K562 (cell line): ENCODE data around the gene EIF4EBP2. TPM values are rescaled to one million over a fixed set of nuclear protein-coding genes. Genes with fewer than 3 reads are reported as not detected.

Experiments used
- CBX5 ChIP-seq: IDR thresholded peaks from 2 replicates; pipeline ENCODE4 v1.6.1; 2014; ENCODE audit warnings: low read depth, borderline replicate concordance
- ELF1 ChIP-seq: fragments of 200-800 bp; sonication (Bioruptor generic); IDR thresholded peaks from 2 replicates; pipeline ENCODE4 v1.6.1; 2016; ENCODE audit warnings: missing genetic modification characterization, missing compliant biosample characterization
- RBBP5 ChIP-seq: fragments of 200-600 bp; sonication (generic); IDR thresholded peaks from 2 replicates; pipeline ENCODE4 v1.6.1; 2012; ENCODE audit warnings: borderline replicate concordance, mild to moderate bottlenecking, low read length, control low read depth, inconsistent platforms; ENCODE audit not compliant: insufficient read depth, poor library complexity, severe bottlenecking
- SIN3A ChIP-seq, 2 experiments: fragments of 150-350 bp in 1 of 2; IDR thresholded peaks; 2 replicates each; pipeline ENCODE4 v1.6.1; 2011 to 2016; ENCODE audit warnings: borderline replicate concordance in 2 of 2, low read depth in 2 of 2, low read length in 2 of 2, mild to moderate bottlenecking in 2 of 2, moderate library complexity in 2 of 2; ENCODE audit not compliant: control insufficient read depth in 1 of 2
- SMARCA4 ChIP-seq: fragments of 450-650 bp; IDR thresholded peaks from 2 replicates; pipeline ENCODE4 v1.6.1; 2016
- SMC3 ChIP-seq: conservative IDR thresholded peaks from 2 replicates; pipeline ENCODE4 v1.6.1; 2011; ENCODE audit warnings: low read depth, low read length, improper control_type of control experiment; ENCODE audit not compliant: insufficient read depth
- ZNF695 ChIP-seq: fragments of 450-650 bp; formaldehyde crosslinking; IDR thresholded peaks from 2 replicates; pipeline ENCODE4 v1.4.0; 2020; ENCODE audit warnings: mild to moderate bottlenecking, moderate library complexity
- ZNF830 ChIP-seq: fragments of 250-450 bp; sonication (Bioruptor Pico); IDR thresholded peaks from 2 replicates; pipeline ENCODE4 v1.5.0; 2021; ENCODE audit warnings: mild to moderate bottlenecking
- polyA plus RNA-seq, 8 experiments: library from polyadenylated mRNA; depleted of rRNA in 4 of 8; stranded (reverse) in 5 of 8; unstranded in 3 of 8; fragments of >200 nt; fragmentation: Nextera tagmentation in 2 of 8; fragmentation: Illumina TruSeq in 1 of 8; extraction: Ambion mirVana in 2 of 8; extraction: Trizol in 1 of 8; gene quantifications; 2 replicates each; pipeline versions ENCODE4 v1.2.1 to v1.2.3, GENCODE V29; 2011 to 2014; ENCODE audit warnings: inconsistent platforms in 1 of 8, missing spikeins in 1 of 8
- total RNA-seq, 7 experiments: library from RNA; depleted of rRNA in 6 of 7; stranded (reverse); fragments of >200 nt in 6 of 7; fragmentation: Illumina TruSeq in 2 of 7; extraction: Trizol in 2 of 7; gene quantifications; 2 replicates each; pipeline versions ENCODE4 v1.2.1 to v1.2.3, GENCODE V29; 2011 to 2021; ENCODE audit warnings: low replicate concordance in 1 of 7
- TF ChIP-seq, protein P1 (sequence below), 3 experiments: fragments of 200-800 bp in 1 of 3; sonication (Bioruptor generic) in 1 of 3; sonication (generic) in 1 of 3; formaldehyde crosslinking in 1 of 3; IDR thresholded peaks; 2 replicates each; pipeline versions ENCODE4 v1.6.1 to v1.8.0; 2016 to 2022; ENCODE audit warnings: mild to moderate bottlenecking in 2 of 3, missing compliant biosample characterization in 2 of 3, missing genetic modification characterization in 2 of 3, missing genetic modification reagents in 1 of 3

The EIF4EBP2 gene
- total and polyA plus RNA-seq, 9 of the 15 experiments (the other 6 are each of a cell fraction or from before 2014, with no cell fraction given): 16.1 to 67.5 (median 38.3) TPM

GRCh38 chr10:70404787-70405036 lies 767 bp downstream of the EIF4EBP2 start (continued):
- TF ChIP-seq ZNF695 (CRISPR knock-in tag): no peak
- TF ChIP-seq ELF1 (tag): no peak
- TF ChIP-seq, protein P1, sequence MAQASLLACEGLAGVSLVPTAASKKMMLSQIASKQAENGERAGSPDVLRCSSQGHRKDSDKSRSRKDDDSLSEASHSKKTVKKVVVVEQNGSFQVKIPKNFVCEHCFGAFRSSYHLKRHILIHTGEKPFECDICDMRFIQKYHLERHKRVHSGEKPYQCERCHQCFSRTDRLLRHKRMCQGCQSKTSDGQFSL (CRISPR knock-in tag; IDR thresholded peaks at IDR 0.05): 0 out of 2 replicates have a peak, but pooled peaks have one; percentile 6
- TF ChIP-seq, protein P1 (tag; IDR thresholded peaks at IDR 0.05): no peak
- no peak for TF ChIP-seq CBX5
- TF ChIP-seq SMC3: no peak
- TF ChIP-seq RBBP5: peak; percentile 32
- 0 out of 4 replicates have a peak, but pooled peaks of 1 of the 2 experiments have one; percentile 52 for TF ChIP-seq SIN3A (IDR thresholded peaks at IDR 0.05; ENCODE audit: borderline replicate concordance in 2 of 2, control insufficient read depth in 1 of 2, low read depth in 2 of 2, low read length in 2 of 2)
- TF ChIP-seq ZNF830 (CRISPR knock-in tag): peak; percentile 24; the same call in 1 of the 2 replicates
- TF ChIP-seq SMARCA4: peak; percentile 34; the same call in 1 of the 2 replicates
- TF ChIP-seq, all 486 proteins: peak for 13
